Measurements from ENCODE around the gene IL17RE. TPM values are rescaled to one million over a fixed set of nuclear protein-coding genes. Genes with fewer than 3 reads are reported as not detected.
A peak's percentile ranks its signal among the peaks of the same experiment; 100 is the strongest.

IL17RE gene
- total and polyA plus RNA-seq, 12 donors = 0.22 to 4.3 (median 1.5) TPM

DNA sequence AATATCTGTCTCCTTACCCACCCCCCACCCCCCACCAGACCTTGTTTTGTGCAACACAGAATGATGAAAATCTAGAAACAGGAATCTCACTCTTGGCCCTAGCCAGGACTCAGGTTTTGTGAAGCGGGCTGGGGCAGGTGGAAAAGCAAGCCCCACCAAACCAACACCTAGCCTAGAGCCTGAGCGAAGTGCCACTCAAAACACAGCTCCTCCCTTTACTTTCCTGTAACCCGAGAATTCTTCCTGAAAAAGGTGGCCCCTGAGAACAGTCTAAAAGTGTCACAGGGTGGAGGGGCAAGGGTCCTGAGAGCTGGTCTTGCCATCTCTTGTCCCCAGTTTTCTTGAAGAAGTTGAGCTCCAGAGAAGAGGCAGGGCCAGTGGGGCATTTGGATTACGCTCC, 41.4 kb upstream of the IL17RE start:
- WGBS, 4 donors = 95 to 100% (median 96%) methylated on average over 3 to 4 of the region's 4 CpGs
- H3K9me3 ChIP-seq (replicated peaks in 1 of 3) = no peaks in the 10 kb centered on the region
- intact Hi-C loops (cut with DNase I) = no loop called here
- H3K36me3 ChIP-seq (replicated peaks in 1 of 2) = no peaks in the 10 kb centered on the region
- no peak overlapping the region for H3K27ac ChIP-seq
- peaks cover 19 to 24% of the 10 kb centered on the region in 2 donors for H3K4me1 ChIP-seq (replicated peaks in 1 of 2)
- no peak for DNase-seq
- TF ChIP-seq, protein P1, sequence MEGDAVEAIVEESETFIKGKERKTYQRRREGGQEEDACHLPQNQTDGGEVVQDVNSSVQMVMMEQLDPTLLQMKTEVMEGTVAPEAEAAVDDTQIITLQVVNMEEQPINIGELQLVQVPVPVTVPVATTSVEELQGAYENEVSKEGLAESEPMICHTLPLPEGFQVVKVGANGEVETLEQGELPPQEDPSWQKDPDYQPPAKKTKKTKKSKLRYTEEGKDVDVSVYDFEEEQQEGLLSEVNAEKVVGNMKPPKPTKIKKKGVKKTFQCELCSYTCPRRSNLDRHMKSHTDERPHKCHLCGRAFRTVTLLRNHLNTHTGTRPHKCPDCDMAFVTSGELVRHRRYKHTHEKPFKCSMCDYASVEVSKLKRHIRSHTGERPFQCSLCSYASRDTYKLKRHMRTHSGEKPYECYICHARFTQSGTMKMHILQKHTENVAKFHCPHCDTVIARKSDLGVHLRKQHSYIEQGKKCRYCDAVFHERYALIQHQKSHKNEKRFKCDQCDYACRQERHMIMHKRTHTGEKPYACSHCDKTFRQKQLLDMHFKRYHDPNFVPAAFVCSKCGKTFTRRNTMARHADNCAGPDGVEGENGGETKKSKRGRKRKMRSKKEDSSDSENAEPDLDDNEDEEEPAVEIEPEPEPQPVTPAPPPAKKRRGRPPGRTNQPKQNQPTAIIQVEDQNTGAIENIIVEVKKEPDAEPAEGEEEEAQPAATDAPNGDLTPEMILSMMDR (IDR thresholded peaks at IDR 0.05) = no peak
- no peak for TF ChIP-seq POLR2A (IDR thresholded peaks at IDR 0.05)
- no peaks in the 10 kb centered on the region for H3K27me3 ChIP-seq
- H3K4me3 ChIP-seq = no peak overlapping the region

DNA sequence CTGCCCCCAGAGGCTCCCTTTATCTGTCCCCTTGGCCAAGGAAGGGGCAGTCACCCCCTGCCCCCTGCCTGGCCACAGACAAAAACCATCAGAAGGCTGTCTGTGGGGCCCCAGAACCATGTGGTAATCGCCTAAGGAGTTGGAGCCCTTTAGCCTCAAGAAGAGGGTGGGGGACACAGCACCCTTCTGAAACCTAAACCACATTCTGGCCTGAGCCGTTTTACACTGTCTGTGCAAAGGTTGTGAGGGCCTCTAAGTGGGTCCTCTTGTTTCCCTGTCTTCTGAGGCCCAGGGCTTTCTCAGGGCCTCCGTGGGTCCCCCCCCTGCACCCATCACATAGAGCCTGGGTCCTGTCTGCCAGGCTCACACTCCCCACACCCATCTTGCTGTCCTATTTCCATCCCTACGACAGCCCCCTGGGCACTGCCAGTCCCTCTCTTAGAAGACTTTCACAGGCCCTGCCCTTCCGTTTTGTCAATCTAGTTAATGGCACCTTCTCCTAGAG, 41.0 kb upstream of the IL17RE start:
- intact Hi-C loops (cut with DNase I) = no loop called here
- WGBS, 4 donors = 79 to 92% (median 88%) methylated on average over 3 to 5 of the region's 5 CpGs
- Histone ChIP-seq H3K4me1 (replicated peaks in 1 of 2) (peaks cover 19 to 24% of the 10 kb centered on the region in 2 donors), H3K27me3 (no peaks in the 10 kb centered on the region), H3K4me3 (no peak overlapping the region), H3K27ac (no peak overlapping the region), H3K36me3 (replicated peaks in 1 of 2) (no peaks in the 10 kb centered on the region), H3K9me3 (replicated peaks in 1 of 3) (no peaks in the 10 kb centered on the region)
- DNase-seq = no peak
- TF ChIP-seq POLR2A (IDR thresholded peaks at IDR 0.05) = no peak
- TF ChIP-seq, protein P1 (IDR thresholded peaks at IDR 0.05) = no peak

DNA sequence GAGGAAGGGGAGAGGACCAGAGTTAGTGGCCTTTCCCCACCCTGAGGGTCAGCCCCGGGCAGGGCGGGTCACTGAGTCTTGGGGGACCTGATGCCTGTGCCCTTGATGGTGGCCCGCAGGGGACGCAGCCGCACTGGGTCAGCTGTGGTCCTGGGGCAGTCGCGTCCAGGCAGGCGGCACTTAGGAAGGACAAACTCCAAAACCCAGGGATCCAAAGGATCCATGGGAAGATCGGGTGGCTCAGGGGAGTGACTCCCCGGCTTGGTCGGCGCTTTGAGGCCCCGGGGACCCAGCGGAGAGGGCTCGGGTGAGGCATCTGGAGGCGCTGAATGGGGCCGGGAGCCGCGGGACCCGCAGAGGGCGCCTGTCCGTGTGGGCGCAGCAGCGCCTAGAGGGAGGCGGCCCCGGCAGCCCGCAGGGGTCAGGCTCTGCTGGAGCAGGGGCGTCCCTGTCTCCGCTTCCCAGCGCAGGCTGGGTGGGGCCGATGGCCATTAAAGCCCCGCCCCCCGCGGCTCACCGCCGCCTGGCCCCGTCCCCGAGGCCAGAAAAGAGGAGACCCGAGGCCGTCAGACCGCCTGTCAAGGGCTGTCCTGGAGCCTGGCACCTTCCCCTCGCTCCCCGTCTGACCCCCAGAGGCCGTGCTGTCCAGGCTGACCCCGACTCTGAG, 40.1 kb upstream of the IL17RE start:
- H3K9me3 ChIP-seq (replicated peaks in 1 of 3) = no peaks in the 10 kb centered on the region
- WGBS, 4 donors = 24 to 27% (median 26%) methylated on average over 10 to 45 of the region's 45 CpGs; no CpG with 5 or more reads in 1 of the 4 donors
- H3K4me1 ChIP-seq (replicated peaks in 1 of 2) = peaks cover 19 to 24% of the 10 kb centered on the region in 2 donors
- peak; percentile 46 to 64 (median 60) for DNase-seq
- no peaks in the 10 kb centered on the region for H3K27me3 ChIP-seq
- intact Hi-C loops (cut with DNase I) = no loop called here
- peak overlapping the region in 2 of 5 donors; percentile 7 to 40 for H3K27ac ChIP-seq
- TF ChIP-seq, protein P1 (IDR thresholded peaks at IDR 0.05) = peak in 5 of 6 experiments; percentile 21 to 42 (median 34)
- TF ChIP-seq POLR2A (IDR thresholded peaks at IDR 0.05) = no peak
- peak overlapping the region in 1 of 4 donors; percentile 43 for H3K4me3 ChIP-seq
- H3K36me3 ChIP-seq (replicated peaks in 1 of 2) = no peaks in the 10 kb centered on the region

DNA sequence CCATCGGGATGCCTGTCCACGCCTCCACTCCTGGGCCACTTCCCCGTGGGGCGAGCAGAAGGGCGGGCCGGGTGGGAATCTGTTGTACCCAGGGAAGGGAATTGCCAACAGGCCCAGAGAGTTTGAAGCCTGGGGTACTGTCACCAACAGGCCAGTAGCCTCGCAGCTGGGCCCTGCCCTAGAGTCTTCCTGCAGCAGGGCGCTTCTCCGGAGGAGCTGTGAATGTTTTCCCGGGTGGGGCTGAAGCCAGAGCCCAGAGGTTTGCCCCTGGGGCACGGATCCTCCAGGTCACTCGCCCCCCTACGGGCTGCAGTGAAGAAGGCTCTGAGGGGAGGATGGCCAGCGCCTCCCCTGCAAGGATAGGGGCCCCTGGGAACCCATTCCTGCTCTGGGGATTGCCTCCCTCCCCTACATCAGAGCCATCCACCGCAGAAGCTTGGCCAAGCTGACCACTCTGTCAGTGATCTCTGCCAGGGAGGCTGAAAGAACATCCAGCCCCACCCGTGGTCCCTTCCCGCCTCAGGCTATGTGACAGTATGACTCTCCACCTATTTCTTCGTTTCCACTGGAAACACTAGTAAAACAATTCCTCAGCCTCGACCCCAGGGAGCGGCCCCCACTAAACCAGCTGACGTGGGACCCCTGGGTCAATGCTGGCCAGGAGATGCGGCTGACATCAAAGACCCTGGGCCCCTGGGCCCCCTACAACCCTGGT, 39.4 kb upstream of the IL17RE start:
- no peaks in the 10 kb centered on the region for H3K27me3 ChIP-seq
- peak overlapping the region in 1 of 4 donors; percentile 43 for H3K4me3 ChIP-seq
- WGBS, 4 donors = 67 to 95% (median 77%) methylated on average over 9 to 22 of the region's 22 CpGs
- intact Hi-C loops (cut with DNase I) = no loop called here
- H3K27ac ChIP-seq = peak overlapping the region in 2 of 5 donors; percentile 7 to 40
- H3K36me3 ChIP-seq (replicated peaks in 1 of 2) = no peaks in the 10 kb centered on the region
- DNase-seq = no peak
- no peaks in the 10 kb centered on the region for H3K9me3 ChIP-seq (replicated peaks in 1 of 3)
- H3K4me1 ChIP-seq (replicated peaks in 1 of 2) = peaks cover 19 to 24% of the 10 kb centered on the region in 2 donors
- TF ChIP-seq POLR2A (IDR thresholded peaks at IDR 0.05) = no peak
